ENCODE results near the gene HPD.

Gene HPD

DNA sequence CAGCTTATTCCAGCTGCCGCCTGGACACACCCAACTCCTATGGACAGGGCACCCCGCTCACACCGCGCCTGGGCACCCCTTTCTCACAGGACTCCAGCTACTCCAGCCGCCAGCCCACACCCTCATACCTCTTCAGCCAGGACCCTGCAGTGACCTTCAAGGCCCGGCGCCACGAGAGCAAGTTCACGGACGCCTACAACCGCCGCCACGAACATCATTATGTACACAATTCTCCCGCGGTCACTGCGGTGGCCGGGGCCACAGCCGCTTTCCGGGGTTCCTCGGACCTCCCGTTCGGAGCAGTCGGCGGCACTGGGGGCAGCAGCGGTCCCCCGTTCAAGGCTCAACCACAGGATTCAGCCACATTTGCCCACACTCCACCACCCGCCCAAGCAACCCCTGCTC is 48.9 kb downstream of the HPD start:
- H3K9ac ChIP-seq (ENCODE audit: low read depth, low read length) = no peak overlapping the region; the same call in 1 of the 2 replicates
- H3K4me2 ChIP-seq (ENCODE audit: insufficient read depth, low read length) = peak overlapping the region; percentile 88
- peaks cover 75% of the 10 kb centered on the region for H4K20me1 ChIP-seq (ENCODE audit: insufficient read depth, low read length)
- DNase-seq (no peak), ATAC-seq (ENCODE audit: insufficient read depth, low read depth) (no peak)
- H3K9me3 ChIP-seq (ENCODE audit: insufficient read depth, low read length, severe bottlenecking) = no peaks in the 10 kb centered on the region
- H3K36me3 ChIP-seq (ENCODE audit: insufficient read depth, low read length) = peaks cover 80% of the 10 kb centered on the region
- no peaks in the 10 kb centered on the region for H3K27me3 ChIP-seq (ENCODE audit: insufficient read depth, low read length, poor library complexity)
- H3K79me2 ChIP-seq (ENCODE audit: insufficient read depth, low read length) = peaks cover 97% of the 10 kb centered on the region
- H3K4me3 ChIP-seq (ENCODE audit: low read depth in 1 of 2, low read length in 2 of 2) = no peak overlapping the region
- peaks cover 83% of the 10 kb centered on the region for H3K4me1 ChIP-seq (ENCODE audit: insufficient read depth, low read length)
- H3K27ac ChIP-seq (ENCODE audit: low read length) = no peak overlapping the region
- no peak overlapping the region for H2AFZ ChIP-seq (ENCODE audit: low read depth, low read length)
- TF ChIP-seq EZH2 (IDR thresholded peaks at IDR 0.05; ENCODE audit: borderline replicate concordance, low read depth, low read length, severe bottlenecking) = no peak

DNA sequence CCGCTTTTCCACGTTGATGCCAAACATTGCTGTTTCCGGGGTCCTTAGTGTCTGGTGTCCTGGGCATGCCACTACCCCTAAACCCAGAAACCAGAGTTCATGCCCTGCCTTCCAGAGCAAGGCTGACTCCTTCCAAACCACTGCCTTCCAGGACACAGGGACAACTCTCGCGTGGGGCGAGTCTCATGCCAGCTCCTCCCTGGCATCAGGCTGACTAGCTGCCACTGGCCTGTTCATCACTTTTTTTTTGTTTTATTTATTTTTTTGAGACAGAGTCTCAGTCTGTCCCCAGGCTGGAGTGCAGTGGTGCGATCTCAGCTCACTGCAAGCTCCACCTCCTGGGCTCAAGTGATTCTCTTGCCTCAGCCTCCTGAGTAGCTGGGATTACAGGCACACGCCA is 50.0 kb downstream of the HPD start:
- Histone ChIP-seq H3K79me2 (ENCODE audit: insufficient read depth, low read length) (peaks cover 99% of the 10 kb centered on the region), H3K9me3 (ENCODE audit: insufficient read depth, low read length, severe bottlenecking) (no peaks in the 10 kb centered on the region), H3K36me3 (ENCODE audit: insufficient read depth, low read length) (peaks cover 71% of the 10 kb centered on the region), H3K4me1 (ENCODE audit: insufficient read depth, low read length) (peaks cover 79% of the 10 kb centered on the region), H3K27ac (ENCODE audit: low read length) (no peak overlapping the region), H2AFZ (ENCODE audit: low read depth, low read length) (no peak overlapping the region), H3K4me3 (ENCODE audit: low read depth in 1 of 2, low read length in 2 of 2) (no peak overlapping the region), H3K9ac (ENCODE audit: low read depth, low read length) (no peak overlapping the region), H3K4me2 (ENCODE audit: insufficient read depth, low read length) (0 out of 2 replicates have a peak overlapping the region, but pooled peaks have one; percentile 12), H4K20me1 (ENCODE audit: insufficient read depth, low read length) (peaks cover 67% of the 10 kb centered on the region), H3K27me3 (ENCODE audit: insufficient read depth, low read length, poor library complexity) (no peaks in the 10 kb centered on the region)
- TF ChIP-seq EZH2 (IDR thresholded peaks at IDR 0.05; ENCODE audit: borderline replicate concordance, low read depth, low read length, severe bottlenecking) = no peak
- TF ChIP-seq, protein P1, sequence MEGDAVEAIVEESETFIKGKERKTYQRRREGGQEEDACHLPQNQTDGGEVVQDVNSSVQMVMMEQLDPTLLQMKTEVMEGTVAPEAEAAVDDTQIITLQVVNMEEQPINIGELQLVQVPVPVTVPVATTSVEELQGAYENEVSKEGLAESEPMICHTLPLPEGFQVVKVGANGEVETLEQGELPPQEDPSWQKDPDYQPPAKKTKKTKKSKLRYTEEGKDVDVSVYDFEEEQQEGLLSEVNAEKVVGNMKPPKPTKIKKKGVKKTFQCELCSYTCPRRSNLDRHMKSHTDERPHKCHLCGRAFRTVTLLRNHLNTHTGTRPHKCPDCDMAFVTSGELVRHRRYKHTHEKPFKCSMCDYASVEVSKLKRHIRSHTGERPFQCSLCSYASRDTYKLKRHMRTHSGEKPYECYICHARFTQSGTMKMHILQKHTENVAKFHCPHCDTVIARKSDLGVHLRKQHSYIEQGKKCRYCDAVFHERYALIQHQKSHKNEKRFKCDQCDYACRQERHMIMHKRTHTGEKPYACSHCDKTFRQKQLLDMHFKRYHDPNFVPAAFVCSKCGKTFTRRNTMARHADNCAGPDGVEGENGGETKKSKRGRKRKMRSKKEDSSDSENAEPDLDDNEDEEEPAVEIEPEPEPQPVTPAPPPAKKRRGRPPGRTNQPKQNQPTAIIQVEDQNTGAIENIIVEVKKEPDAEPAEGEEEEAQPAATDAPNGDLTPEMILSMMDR (IDR thresholded peaks at IDR 0.05; ENCODE audit: borderline replicate concordance, extremely low read depth, low read length, poor library complexity, severe bottlenecking) = no peak
- DNase-seq (no peak), ATAC-seq (ENCODE audit: insufficient read depth, low read depth) (no peak)

DNA sequence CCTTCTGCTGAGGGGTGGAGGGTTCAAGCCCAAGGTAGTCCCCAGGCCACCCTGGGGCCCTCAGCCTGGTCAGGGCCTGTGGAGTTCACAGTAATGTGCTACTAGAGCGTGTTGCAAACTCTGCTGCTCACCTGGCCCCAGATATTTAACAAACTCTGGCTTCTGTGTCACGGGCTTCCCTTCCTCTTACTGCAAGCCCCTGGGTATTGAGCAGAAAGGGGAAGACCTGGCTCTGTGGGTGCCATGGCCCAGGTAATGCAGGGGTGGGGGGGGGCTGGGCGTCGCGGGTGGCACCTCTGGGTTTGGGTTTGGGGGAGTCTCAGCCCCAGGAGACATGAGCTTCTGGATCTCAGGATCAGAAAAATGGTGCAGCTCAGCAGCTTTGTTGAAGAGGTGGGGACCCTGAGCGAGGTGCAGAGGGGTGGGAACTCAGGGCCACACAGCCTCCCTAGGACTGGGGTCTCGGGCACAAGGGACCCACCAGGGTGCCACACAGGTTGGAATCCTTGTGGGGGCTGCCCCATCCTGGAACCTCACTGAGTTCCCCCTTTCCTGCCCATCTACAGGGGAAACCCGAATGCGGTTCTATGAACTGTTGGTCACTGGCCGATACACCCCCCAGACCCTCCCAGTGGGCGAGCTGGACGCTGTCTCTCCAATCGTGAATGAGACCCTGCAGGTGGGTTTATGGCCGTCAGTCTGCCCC is 50.9 kb downstream of the HPD start:
- peaks cover 62% of the 10 kb centered on the region for H3K36me3 ChIP-seq (ENCODE audit: insufficient read depth, low read length)
- no peak for ATAC-seq (ENCODE audit: insufficient read depth, low read depth)
- no peak overlapping the region for H2AFZ ChIP-seq (ENCODE audit: low read depth, low read length)
- H3K4me1 ChIP-seq (ENCODE audit: insufficient read depth, low read length) = peaks cover 71% of the 10 kb centered on the region
- peak overlapping the region; percentile 13; the same call in 1 of the 2 replicates for H3K27ac ChIP-seq (ENCODE audit: low read length)
- H3K79me2 ChIP-seq (ENCODE audit: insufficient read depth, low read length) = peaks cover 95% of the 10 kb centered on the region
- H3K4me3 ChIP-seq (ENCODE audit: low read depth in 1 of 2, low read length in 2 of 2) = no peak overlapping the region
- peak overlapping the region; percentile 24; the same call in 1 of the 2 replicates for H3K4me2 ChIP-seq (ENCODE audit: insufficient read depth, low read length)
- no peaks in the 10 kb centered on the region for H3K9me3 ChIP-seq (ENCODE audit: insufficient read depth, low read length, severe bottlenecking)
- TF ChIP-seq EZH2 (IDR thresholded peaks at IDR 0.05; ENCODE audit: borderline replicate concordance, low read depth, low read length, severe bottlenecking) = no peak
- peak overlapping the region; percentile 16; the same call in 1 of the 2 replicates for H3K9ac ChIP-seq (ENCODE audit: low read depth, low read length)
- no peaks in the 10 kb centered on the region for H3K27me3 ChIP-seq (ENCODE audit: insufficient read depth, low read length, poor library complexity)
- peaks cover 59% of the 10 kb centered on the region for H4K20me1 ChIP-seq (ENCODE audit: insufficient read depth, low read length)
- DNase-seq = no peak

DNA sequence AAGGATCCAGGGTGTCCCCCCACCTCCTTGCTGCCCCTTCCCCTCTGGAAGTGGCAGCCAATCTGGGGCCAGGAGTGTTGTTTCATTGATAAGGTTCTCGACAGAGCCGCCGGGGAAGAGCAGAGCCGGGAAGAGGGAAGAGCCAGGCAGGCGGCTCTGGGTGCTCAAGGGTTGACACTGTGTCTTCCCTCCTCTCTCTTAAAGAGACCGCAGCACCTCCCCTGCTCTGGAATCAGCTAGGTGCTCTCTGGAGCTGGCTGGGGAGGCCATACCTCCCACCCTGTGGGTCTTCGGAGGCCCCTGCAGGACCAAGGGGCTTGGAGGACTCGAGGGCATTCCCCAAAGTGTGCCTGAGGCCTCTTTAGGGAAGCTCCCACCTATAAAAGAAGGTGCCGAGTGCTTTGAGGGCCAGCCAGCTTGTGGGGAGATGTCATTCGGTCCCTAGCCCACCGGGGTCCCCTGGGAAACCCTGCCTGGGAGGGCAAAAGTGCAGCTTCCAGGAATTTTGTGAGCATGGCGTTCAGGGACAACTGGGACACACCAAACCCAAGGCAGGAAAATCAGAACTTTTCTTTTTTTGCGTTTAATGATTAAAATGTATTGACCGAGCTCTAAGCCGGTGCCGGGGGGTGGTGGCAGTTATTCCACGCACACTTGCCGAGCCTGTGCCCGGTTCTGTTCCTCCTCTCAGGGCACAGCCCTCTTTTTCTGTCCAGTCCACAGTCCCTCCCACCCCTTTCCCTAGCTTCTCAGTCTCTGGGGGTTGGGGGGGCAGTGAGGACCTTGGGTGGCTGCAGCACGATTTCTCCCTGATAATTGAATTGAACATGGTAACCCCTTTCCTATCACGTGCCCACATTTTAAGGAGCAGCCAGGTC is 51.9 kb downstream of the HPD start:
- Histone ChIP-seq H3K79me2 (ENCODE audit: insufficient read depth, low read length) (peaks cover 95% of the 10 kb centered on the region), H3K4me2 (ENCODE audit: insufficient read depth, low read length) (peak overlapping the region; percentile 99), H3K36me3 (ENCODE audit: insufficient read depth, low read length) (peaks cover 55% of the 10 kb centered on the region), H3K9me3 (ENCODE audit: insufficient read depth, low read length, severe bottlenecking) (no peaks in the 10 kb centered on the region), H4K20me1 (ENCODE audit: insufficient read depth, low read length) (peaks cover 51% of the 10 kb centered on the region), H2AFZ (ENCODE audit: low read depth, low read length) (no peak overlapping the region), H3K9ac (ENCODE audit: low read depth, low read length) (peak overlapping the region; percentile 100), H3K27me3 (ENCODE audit: insufficient read depth, low read length, poor library complexity) (no peaks in the 10 kb centered on the region), H3K4me3 (ENCODE audit: low read depth in 1 of 2, low read length in 2 of 2) (peak overlapping the region; percentile 60 to 90; a peak in 3 of 4 replicates), H3K27ac (ENCODE audit: low read length) (peak overlapping the region; percentile 53), H3K4me1 (ENCODE audit: insufficient read depth, low read length) (peaks cover 61% of the 10 kb centered on the region)
- TF ChIP-seq, protein P1 (IDR thresholded peaks at IDR 0.05; ENCODE audit: borderline replicate concordance, extremely low read depth, low read length, poor library complexity, severe bottlenecking) = no peak
- TF ChIP-seq EZH2 (IDR thresholded peaks at IDR 0.05; ENCODE audit: borderline replicate concordance, low read depth, low read length, severe bottlenecking) = no peak
- DNase-seq = no peak
- no peak for ATAC-seq (ENCODE audit: insufficient read depth, low read depth)
